Measurements from ENCODE around the gene MIA. TPM values are rescaled to one million over a fixed set of nuclear protein-coding genes. Genes with fewer than 3 reads are reported as not detected.

Gene MIA
- polyA plus RNA-seq, 1 donor from 2014 or later, result 1.8 TPM

GRCh38 chr19:40799558-40800338 is 24.4 kb downstream of the MIA start:
- Histone ChIP-seq H3K36me3 (ENCODE audit: insufficient read depth, low read length) (no peaks in the 10 kb centered on the region), H3K4me3 (ENCODE audit: low read length) (peak overlapping the region; percentile 92), H2AFZ (ENCODE audit: low read depth, low read length) (no peak overlapping the region), H3K27ac (ENCODE audit: low read length) (peak overlapping the region; percentile 76), H3F3A (ENCODE audit: insufficient read depth, low read length, poor library complexity, severe bottlenecking) (no peaks in the 10 kb centered on the region), H3K9me3 (ENCODE audit: low read length) (no peaks in the 10 kb centered on the region), H3K27me3 (ENCODE audit: insufficient read depth, low read depth, low read length) (no peaks in the 10 kb centered on the region), H3K79me2 (replicated peaks; ENCODE audit: insufficient read depth, low read length) (peaks cover 53% of the 10 kb centered on the region), H3K4me2 (ENCODE audit: low read length) (peak overlapping the region; percentile 87), H3K9ac (ENCODE audit: low read length) (peak overlapping the region; percentile 94), H3K9me2 (ENCODE audit: insufficient read depth, low read length) (no peaks in the 10 kb centered on the region), H4K20me1 (ENCODE audit: insufficient read depth) (peaks cover 10% of the 10 kb centered on the region)
- peak; percentile 3 for TF ChIP-seq MXI1 (conservative IDR thresholded peaks at IDR 0.05; ENCODE audit: poor library complexity, severe bottlenecking)
- TF ChIP-seq RAD21 (conservative IDR thresholded peaks at IDR 0.05), result no peak

- Histone ChIP-seq H3K79me2 (replicated peaks; ENCODE audit: insufficient read depth, low read length) (peaks cover 58% of the 10 kb centered on the region), H3K27me3 (ENCODE audit: insufficient read depth, low read depth, low read length) (no peaks in the 10 kb centered on the region), H3K9me2 (ENCODE audit: insufficient read depth, low read length) (no peaks in the 10 kb centered on the region), H3K4me2 (ENCODE audit: low read length) (peak overlapping the region; percentile 87), H3K9me3 (ENCODE audit: low read length) (no peaks in the 10 kb centered on the region), H3K36me3 (ENCODE audit: insufficient read depth, low read length) (peaks cover 3% of the 10 kb centered on the region), H4K20me1 (ENCODE audit: insufficient read depth) (peaks cover 10% of the 10 kb centered on the region), H3F3A (ENCODE audit: insufficient read depth, low read length, poor library complexity, severe bottlenecking) (no peaks in the 10 kb centered on the region), H3K4me3 (ENCODE audit: low read length) (peak overlapping the region; percentile 92), H3K9ac (ENCODE audit: low read length) (peak overlapping the region; percentile 94), H3K27ac (ENCODE audit: low read length) (peak overlapping the region; percentile 76), H2AFZ (ENCODE audit: low read depth, low read length) (no peak overlapping the region)
- TF ChIP-seq MXI1 (conservative IDR thresholded peaks at IDR 0.05; ENCODE audit: poor library complexity, severe bottlenecking), result no peak
- no peak for TF ChIP-seq RAD21 (conservative IDR thresholded peaks at IDR 0.05)
- no peak for TF ChIP-seq REST (IDR thresholded peaks at IDR 0.05; ENCODE audit: borderline replicate concordance)
- no peak for TF ChIP-seq SMC3 (conservative IDR thresholded peaks at IDR 0.05; ENCODE audit: poor library complexity)
- TF ChIP-seq POLR2AphosphoS5 (IDR thresholded peaks at IDR 0.05), result no peak
- no peak for TF ChIP-seq TAF1 (IDR thresholded peaks at IDR 0.05; ENCODE audit: low read depth)
- no peak for TF ChIP-seq EP300 (conservative IDR thresholded peaks at IDR 0.05; ENCODE audit: poor library complexity, severe bottlenecking)
- no peak for TF ChIP-seq CTCF (IDR thresholded peaks at IDR 0.05; ENCODE audit: poor library complexity, severe bottlenecking)
- no peak for TF ChIP-seq EZH2 (IDR thresholded peaks at IDR 0.05; ENCODE audit: borderline replicate concordance, insufficient read depth, low read length, poor library complexity, severe bottlenecking)
These were observed 25.1 kb downstream of the MIA start for GRCh38 chr19:40800339-40800996.
